ACC112 (cell line): ENCODE results near the gene FAM153A.
"Not testable (repeated sequence)": the region's sequence is repeated elsewhere in the genome, so short reads cannot be mapped to it uniquely, and the experiment has no call there.

Experiments used
- H2AFZ ChIP-seq: fragments of 200-600 bp; sonication (generic); one replicate; pipeline ENCODE4 v1.6.0; 2017; ENCODE audit warnings: antibody characterized with exemption, low read length; ENCODE audit not compliant: unreplicated experiment
- H3K27ac ChIP-seq: fragments of 200-600 bp; sonication (generic); 2 replicates; pipeline ENCODE4 v1.5.1; 2014; ENCODE audit warnings: low read depth, mild to moderate bottlenecking, antibody characterized with exemption, low read length, moderate library complexity
- H3K27me3 ChIP-seq: fragments of 200-600 bp; sonication (generic); 2 replicates; pipeline ENCODE4 v1.6.1; 2014; ENCODE audit warnings: mild to moderate bottlenecking, antibody characterized with exemption, low read length, moderate library complexity, mixed read lengths; ENCODE audit not compliant: insufficient read depth
- H3K36me3 ChIP-seq: fragments of 200-600 bp; sonication (generic); 2 replicates; pipeline ENCODE4 v1.6.1; 2016; ENCODE audit warnings: mild to moderate bottlenecking, antibody characterized with exemption, low read length, moderate library complexity, mixed read lengths; ENCODE audit not compliant: insufficient read depth
- H3K4me1 ChIP-seq: fragments of 200-600 bp; sonication (generic); one replicate; pipeline ENCODE4 v1.6.1; 2016; ENCODE audit warnings: low read length, mixed read lengths; ENCODE audit not compliant: insufficient read depth, unreplicated experiment, control insufficient read depth
- H3K4me3 ChIP-seq: fragments of 200-600 bp; sonication (generic); 2 replicates; pipeline ENCODE4 v1.5.1; 2014; ENCODE audit warnings: mild to moderate bottlenecking, low read depth, low read length
- H3K79me2 ChIP-seq: fragments of 200-600 bp; sonication (generic); one replicate; pipeline ENCODE4 v1.6.0; 2016; ENCODE audit warnings: low read length; ENCODE audit not compliant: control insufficient read depth, unreplicated experiment, insufficient read depth

The FAM153A gene

GRCh38 chr5:177688091-177688490 is 94.6 kb downstream of the FAM153A start:
- H3K36me3 ChIP-seq, H2AFZ ChIP-seq, H3K79me2 ChIP-seq, H3K27ac ChIP-seq, H3K4me3 ChIP-seq, H3K27me3 ChIP-seq, H3K4me1 ChIP-seq: not testable (repeated sequence)

- H3K4me3 ChIP-seq, H3K27me3 ChIP-seq, H3K4me1 ChIP-seq, H3K79me2 ChIP-seq, H2AFZ ChIP-seq, H3K36me3 ChIP-seq, H3K27ac ChIP-seq: not testable (repeated sequence)
These were observed 100.8 kb downstream of the FAM153A start for GRCh38 chr5:177681920-177682319.
